GM19468 (cell line): Measurements from ENCODE around the gene C11orf24.
"Not testable (repeated sequence)": the region's sequence is repeated elsewhere in the genome, so short reads cannot be mapped to it uniquely, and the experiment has no call there.

Experiments used
- ATAC-seq: cut with Tn5 transposase; IDR thresholded peaks from one replicate; pipeline ENCODE4 v1.9.1; 2021; ENCODE audit warnings: mild to moderate bottlenecking, moderate library complexity, moderate number of reproducible peaks; ENCODE audit not compliant: unreplicated experiment; ENCODE audit errors: extremely low read depth

Gene C11orf24

DNA sequence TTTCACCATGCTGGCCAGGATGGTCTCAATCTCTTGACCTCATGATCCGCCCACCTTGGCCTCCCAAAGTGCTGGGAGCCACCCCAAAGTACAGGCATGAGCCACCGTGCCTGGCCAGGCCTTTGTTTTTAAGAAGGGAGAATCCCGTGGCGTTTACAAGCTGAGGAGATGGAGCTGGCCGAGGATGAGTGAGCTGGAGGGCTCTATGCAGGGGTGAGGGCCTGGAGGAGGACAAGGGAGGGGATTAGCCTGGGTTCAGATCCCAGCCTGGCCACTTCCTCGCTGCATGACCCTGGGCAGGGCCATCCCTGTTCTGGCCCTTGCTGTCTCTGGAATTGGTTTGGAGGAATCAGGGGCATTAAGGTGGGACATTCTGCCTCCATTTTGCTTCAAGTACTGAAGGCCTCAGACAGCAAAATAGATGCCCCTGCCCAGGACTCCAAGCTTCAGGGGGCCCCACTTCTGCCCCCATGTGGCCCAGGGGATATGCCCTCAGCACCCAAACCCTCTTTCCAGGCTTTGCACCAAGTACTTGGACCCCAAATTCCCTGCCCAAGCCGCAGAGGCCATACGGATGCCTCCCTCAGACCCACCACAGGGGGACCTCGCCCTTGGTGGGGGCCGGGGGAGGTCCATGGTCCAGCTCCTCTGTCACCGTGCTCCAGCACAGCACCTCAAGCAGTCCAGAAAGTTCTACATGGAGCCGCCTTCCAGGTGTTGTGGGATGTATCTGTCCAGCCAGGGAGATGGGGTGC lies 28.5 kb upstream of the C11orf24 start:
- ATAC-seq: no peak

DNA sequence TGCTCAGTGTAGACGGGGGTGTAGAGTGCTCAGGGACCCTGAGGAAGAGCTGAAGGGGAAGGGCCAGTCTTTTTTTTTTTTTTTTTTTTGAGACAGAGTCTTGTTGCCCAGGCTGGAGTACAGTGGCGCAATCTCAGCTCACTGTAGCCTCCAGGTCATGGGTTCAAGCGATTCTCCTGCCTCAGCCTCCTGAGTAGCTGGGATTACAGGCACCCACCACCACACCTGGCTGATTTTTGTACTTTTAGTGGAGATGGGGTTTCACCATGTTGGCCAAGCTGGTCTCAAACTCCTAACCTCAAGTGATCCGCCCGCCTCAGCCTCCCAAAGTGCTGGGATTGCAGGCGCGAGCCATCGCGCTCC lies 27.7 kb upstream of the C11orf24 start:
- not testable (repeated sequence) for ATAC-seq

DNA sequence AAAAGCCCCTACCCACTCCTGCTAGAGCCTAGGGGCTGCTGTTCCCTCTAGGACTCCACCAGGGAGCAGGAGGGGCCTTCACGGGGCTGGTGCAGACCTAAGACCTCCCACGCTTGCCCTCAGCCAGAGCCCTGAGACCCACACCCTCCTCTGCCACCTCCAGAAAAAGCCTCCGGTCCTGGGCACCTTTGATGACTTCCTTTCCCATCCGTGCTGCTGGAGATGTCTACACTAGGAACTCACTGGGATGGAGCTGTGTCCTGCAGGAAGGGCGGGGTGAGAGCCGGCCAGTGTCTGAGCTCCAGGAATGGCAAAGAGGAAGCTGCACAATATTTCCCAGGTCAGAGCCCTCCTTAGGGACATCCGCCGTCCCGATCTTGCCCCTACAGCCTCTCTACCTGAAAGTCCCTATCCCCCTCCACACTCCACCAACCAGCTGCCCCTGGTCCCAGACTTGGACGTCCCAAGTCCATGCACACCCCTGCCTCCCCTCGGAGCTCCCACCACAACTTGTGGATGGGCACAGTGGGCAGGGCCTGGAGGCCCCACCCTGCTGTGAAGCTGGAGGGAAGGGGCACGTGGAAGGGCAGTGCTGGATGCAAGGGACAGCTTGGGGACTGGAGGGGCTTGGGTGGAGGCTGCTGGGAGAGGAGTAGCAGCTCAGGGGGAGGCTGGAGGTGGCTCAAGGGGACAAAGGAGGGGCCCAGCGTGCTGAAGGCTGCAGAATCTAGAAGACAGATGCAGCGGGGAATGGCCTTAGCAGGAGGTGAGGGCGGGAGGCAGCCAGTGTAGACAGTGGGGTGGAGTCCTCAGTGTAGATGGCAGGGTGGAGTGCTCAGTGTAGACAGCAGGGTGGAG lies 27.1 kb upstream of the C11orf24 start:
- no peak for ATAC-seq

DNA sequence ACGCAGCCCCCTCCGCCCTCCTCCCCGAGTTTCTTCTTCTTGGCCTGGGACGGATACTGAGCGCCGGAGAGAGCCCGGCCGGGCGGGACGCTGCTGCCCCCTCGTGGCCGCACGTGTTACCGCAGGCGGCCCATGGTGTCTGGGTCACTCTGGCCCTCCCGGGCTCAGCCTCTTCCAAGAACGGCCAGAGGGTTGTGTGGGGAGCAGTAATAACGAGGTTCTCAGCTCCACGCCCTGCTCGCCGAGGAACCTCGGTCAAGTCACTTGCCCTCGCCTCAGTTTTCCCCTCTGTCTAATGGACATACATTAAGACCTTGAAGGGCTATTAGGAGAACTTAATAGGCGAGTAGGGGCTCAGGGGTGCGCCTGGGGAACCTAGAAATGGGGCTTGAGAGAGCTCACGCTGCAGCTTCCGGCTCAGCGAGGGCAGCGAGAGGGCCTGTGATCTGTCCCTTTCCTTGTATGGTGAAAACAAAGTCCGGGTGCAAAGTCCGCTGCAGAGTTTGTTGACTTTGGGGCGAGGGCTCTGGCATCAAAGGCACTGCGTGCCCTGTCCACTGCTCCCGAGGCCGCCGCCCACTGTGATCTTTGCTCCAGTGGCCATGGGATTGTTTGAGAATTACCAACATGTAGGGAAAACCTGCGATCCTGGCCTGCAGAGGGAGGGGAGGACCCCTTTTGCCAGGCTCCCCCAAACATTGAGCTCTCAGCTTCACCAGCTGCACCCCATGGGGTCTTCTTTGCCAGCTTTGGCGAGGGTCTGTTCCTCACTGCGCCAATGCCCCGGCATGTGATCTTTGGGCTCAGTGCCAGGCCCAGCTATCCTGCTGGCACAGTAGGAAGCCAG lies 26.3 kb upstream of the C11orf24 start:
- ATAC-seq: no peak

DNA sequence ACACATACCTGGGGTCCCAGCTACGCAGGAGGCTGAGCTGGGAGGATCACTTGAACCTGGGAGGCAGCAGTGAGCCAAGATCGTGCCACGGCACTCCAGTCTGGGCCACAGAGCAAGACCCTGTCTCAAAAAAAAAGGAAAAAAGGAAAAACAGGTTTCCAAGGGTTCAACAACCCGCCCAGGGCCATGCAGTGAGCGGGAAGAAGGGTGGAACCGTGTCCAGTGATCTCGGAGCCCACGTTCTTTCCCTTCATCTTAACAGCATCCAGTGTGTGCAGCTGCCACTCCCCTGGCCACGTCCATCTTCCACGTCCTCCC lies 25.7 kb upstream of the C11orf24 start:
- ATAC-seq: no peak

DNA sequence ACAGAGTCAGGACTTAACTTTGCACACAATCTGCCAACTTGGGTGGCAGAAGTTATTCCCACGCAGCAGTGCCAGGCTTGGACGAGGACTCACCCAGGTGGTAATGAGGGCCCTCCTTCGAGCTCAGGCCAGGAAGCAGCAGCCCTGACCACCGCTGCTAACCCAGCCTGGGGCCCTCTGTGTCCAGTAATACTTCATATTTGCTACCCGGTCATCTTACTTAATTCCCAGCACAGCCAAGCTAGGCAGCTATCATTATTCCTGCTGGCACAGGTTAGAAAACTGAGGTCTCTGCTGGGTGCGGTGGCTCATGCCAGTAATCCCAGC lies 25.2 kb upstream of the C11orf24 start:
- no peak for ATAC-seq

DNA sequence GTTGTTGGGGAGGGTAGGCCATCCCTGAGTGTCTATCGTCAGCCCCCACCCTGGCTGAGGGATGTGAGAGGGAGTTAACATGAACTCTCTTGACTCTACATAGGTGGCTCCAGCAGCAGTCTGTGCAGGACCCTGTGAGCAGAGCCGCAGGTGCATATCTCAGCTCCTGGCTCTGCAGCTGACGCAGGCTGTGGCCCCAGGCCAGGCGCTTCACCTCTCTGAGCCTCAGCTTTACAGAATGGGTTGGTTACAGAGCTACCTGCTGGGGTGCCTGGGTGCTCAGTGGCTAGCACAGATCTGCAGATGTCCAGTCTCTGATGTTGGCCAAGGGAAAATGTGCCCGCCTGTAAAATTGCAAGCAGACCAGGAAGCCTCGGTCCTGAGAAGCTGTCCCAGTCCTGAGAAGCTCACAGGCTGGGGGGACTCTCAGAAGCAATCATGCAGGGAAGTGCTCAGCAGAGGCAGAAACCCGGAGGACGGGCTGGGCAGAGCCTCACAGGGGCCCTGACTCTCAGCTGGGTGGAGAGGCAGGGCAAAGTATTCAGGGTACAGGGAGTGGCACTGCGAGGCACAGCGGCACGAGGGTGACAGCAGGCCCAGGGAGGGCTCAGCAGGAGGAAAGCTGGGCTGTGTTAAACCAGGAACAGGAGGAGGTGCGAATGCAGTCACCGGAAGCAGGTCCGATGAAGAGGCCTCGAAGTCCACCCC lies 24.7 kb upstream of the C11orf24 start:
- no peak for ATAC-seq

DNA sequence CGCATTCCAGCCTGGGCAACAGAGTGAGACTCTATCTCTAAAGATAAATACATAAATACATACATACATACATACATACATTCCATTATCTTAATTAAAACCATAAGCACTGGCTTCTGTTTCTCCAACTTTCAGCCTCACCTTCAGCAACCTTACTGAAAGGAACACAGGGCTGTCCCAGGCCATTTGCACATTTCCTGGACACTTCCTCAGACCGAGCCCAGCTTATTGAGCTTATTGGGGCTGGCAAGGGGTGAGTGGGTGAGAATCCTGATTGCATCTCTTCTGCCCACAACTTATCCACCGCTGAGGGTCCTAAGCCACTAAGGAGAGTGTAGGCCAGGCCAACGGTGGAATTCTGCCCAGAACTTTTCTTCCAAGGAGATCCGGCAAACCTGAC lies 24.2 kb upstream of the C11orf24 start:
- ATAC-seq: no peak

DNA sequence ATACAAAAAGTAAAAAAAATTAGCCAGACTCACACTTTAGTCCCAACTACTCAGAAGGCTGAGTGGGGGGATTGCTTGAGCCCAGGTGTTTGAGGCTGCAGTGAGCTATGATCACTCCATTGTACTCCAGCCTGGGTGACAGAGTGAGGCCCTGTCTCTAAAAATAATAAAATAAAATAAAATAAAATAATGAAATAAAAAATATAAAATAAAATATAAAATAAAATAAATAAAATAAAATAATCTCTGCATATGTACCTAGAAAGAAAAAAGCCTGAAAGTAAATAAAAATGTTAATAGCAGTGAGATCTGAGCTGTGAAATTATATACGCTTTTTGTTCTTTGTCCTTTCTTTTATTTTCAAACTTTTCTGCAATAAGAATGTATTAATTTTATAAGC lies 23.5 kb upstream of the C11orf24 start:
- no peak for ATAC-seq

DNA sequence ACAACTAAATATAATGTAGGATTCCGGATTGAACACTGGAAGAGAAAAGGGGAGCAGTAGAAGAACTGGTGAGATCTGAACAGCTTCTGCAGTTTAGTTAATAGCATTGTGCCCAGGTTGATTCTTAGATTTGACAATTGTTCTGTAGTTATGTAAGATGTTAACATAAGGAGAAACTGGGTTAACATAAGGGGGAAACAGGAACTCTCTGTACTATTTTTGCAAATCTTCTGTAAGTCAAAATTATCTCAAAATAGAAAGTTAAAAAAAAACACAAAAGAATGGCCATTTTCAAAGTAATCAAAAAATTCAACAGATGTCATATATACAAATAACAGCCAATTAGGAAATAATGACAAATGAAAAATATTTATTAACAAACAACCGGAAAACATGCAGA lies 21.9 kb upstream of the C11orf24 start:
- ATAC-seq: no peak

DNA sequence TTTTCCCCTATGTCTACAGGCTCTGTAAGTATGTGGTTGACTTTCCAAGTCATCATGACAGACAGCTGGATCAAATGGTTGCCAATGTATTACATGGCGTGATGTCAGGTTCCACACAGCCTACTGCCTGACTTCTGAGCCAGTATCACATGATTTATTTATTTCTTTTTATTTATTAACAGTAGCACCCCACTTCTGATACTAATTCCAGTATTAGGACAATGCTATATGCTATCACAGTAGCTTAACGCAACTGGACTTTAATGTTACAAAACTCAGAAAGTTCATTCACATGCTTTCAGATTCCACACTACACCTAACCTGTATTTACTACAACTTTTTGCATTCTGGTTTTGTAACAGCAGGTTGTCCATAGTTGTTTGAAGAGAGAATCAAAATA lies 17.7 kb upstream of the C11orf24 start:
- ATAC-seq: no peak

DNA sequence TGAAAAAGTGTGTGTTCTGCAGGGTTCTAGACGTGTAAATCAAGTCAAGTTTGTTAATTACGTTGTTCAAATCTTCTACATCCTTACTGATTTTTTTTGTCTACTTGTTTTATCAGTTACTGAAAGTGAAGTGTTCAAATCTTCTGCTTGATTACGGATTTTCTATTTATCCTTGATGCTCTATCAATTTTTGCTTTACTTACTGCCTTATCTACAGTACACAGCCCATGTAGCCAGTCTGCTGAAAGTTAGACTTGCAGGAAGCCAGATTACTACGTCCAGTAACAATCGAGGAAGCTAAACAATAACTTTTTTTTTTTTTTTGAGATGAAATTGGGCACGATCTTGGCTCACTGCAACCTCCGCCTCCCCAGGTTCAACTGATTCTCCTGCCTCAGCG lies 15.6 kb upstream of the C11orf24 start:
- ATAC-seq: no peak

DNA sequence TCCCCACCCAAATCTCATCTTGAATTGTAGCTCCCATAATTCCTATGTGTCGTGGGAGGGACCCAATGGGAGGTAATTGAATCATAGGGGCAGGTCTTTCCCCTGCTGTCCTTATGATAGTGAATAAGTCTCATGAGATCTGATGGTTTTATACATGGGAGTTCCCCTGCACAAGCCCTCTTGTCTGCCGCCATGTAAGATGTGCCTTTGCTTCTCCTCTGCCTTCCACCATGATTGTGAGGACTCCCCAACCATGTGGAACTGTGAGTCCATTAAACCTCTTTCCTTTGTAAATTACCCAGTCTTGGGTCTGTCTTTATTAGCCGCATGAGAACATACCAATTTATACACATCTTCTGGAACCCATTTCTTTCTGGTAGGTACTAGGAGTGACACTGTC lies 12.8 kb upstream of the C11orf24 start:
- ATAC-seq: not testable (repeated sequence)

DNA sequence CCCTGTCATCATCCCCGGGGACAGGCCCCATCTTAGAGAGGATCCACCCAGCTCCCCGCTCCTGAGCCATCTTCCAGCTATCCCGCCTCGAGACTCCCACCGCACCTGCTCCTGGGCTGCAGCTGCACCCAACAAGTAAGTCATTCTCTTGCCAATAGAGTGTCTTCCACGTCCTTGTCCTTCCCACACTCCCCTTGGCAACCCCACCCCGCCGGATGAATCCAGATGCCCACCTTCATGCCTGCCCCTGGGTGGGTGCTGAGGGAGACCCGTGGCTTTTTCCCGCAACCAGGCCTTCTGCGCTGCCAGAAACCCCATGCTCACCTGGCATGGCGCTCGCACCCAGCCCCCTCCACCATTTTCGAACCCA lies 11.1 kb upstream of the C11orf24 start:
- ATAC-seq: no peak

DNA sequence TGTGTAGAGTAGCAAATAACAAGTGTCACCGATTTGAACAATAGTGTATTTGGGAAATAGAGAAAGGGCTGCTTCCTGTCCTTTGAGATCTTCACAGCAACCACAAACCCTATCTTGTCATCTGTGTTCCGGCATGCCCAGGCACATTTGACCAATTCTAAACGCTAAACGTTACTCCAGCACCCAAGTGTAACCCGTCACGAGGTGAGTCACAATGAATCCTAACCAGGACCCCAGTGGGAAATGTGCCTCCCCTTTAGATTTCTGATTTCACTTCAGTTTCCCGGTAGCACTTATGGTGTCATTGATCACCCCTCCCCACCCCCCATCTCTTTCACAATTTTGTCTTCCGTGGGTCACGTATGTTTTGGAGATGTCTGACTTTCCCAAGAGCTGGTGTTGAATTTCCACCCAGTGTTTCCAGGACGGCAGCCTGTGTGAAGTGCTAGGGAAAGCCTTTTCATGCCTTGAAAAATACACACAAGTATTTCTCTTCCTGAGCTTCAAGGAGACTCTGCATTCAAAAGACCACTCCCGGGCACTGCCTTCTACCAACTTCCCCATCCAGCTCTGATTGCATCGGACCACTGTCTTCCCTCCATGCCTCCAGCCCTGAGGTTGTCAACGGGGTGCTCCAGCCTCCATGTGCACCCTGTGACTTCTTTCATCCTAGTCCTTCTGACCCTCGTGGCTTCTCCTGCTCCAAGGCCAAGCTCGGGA lies 10.5 kb upstream of the C11orf24 start:
- ATAC-seq: peak; percentile 63

DNA sequence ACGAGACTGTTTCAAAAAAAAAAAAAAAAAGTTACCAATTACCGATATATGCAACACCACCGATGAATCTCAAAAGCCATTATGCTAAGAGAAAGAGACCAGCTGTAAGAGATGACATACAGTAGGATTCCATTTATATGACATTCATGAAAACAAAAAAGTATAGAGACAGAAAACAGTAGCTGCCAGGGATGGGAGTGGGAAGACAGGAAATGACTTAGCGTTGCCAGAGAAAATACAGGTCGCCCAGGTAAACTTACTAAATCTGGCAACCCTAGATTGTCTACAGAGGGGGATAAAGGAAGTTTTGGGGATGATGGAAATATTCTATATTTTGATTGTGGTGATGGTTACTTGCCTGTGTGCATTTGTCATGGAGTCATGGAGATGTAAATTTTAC lies 7.9 kb upstream of the C11orf24 start:
- ATAC-seq: no peak

DNA sequence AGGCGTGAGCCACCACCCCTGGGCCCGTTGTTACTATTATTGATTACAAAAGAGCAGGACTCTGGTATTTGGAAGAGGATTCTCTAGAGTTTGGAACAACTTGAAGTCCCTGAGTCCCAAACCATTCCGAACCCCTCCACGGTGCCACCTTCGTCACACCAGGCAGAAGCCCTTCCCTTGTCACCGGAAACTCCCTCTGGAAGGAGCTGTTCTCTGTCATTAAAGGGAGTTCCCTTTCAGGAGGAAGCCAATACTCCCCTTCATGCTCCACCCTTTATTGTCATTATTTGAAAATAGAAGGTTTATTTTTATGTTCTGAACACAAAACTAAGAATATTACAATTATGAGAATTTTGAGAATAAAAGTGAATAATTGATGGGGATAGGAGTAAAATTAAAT lies 5.1 kb upstream of the C11orf24 start:
- no peak for ATAC-seq

DNA sequence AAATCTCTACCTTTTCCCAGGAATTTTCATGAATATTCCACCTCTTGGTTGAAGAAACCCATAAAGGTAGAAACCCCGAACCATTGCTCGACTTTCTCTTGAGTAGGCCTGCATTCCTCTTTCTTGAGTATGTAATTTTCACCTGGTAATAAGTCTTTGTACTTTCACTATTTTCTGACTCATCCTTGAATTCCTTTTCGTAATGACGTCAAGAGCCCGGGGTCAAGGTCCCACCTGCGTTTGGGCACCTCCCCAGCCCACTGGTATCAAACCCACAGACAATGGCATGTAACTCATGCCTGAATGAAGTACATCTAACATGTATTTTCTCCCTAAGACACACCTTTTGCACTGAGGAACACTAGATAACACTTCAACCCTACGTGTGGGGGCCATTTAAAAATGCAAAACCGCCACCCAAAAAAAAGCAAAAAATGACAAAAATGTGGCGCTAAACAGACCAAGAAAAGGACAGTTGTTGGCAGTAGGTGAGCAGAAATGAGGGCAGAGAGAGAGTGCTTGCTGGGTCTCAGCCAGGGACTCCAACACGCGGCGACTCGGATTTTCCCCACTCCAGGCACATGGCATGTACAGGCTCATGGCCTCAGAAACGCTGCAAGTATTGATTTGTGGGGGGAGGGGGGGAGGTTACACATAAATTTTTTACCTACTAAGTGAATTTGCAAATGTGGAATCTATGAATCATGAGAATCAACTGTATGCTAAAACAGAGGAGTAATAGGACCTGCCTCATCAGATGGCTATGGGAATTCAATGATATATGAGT lies 4.1 kb upstream of the C11orf24 start:
- ATAC-seq: no peak

DNA sequence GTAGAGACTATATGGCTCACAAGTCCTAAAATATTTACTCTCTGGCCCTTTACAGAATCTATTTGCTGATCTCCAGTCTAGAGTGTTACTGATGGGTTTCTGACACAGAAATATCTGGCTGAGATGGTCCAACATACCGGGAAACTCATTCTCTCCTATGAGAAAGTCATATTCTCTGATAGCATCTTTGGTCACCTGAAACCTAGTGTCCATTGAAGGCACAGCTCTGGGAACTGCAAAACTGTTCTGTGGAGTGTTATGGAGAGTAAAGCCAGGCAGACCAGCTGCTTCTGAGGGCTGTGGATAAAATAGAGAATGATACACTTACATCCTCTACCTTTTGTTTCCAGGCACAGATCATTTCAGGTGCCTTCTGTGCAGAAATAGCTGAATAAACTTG lies 2.5 kb upstream of the C11orf24 start:
- no peak for ATAC-seq
